PFSK-1 (cell line): ENCODE measurements around the gene ACD.

Experiments
- FOXP2 ChIP-seq: optimal IDR thresholded peaks from 2 replicates; pipeline ENCODE3; 2011; ENCODE audit warnings: borderline replicate concordance, control low read depth, inconsistent platforms; ENCODE audit not compliant: insufficient read depth; ENCODE audit errors: extremely low read length, extremely low read depth
- POLR2AphosphoS5 ChIP-seq: IDR thresholded peaks from 2 replicates; pipeline ENCODE4 v1.6.1; 2012; ENCODE audit warnings: low read depth, mild to moderate bottlenecking, control low read depth, low read length, moderate library complexity
- SIN3A ChIP-seq: IDR thresholded peaks from 2 replicates; pipeline ENCODE4 v1.6.1; 2012; ENCODE audit warnings: mild to moderate bottlenecking, low read length, moderate library complexity, borderline replicate concordance; ENCODE audit not compliant: insufficient read depth
- TAF1 ChIP-seq: IDR thresholded peaks from 2 replicates; pipeline ENCODE4 v1.6.1; 2012; ENCODE audit warnings: low read length, control low read depth, borderline replicate concordance; ENCODE audit not compliant: insufficient read depth
- TF ChIP-seq, protein P1 (sequence below), 2 experiments: IDR thresholded peaks; 2 replicates each; pipeline versions ENCODE4 v1.6.1 to v1.8.0; 2011 to 2012; ENCODE audit warnings: low read depth in 2 of 2, low read length in 2 of 2, control low read depth in 1 of 2, inconsistent platforms in 1 of 2, mild to moderate bottlenecking in 1 of 2, moderate library complexity in 1 of 2; ENCODE audit not compliant: insufficient read depth in 1 of 2

Gene ACD

DNA sequence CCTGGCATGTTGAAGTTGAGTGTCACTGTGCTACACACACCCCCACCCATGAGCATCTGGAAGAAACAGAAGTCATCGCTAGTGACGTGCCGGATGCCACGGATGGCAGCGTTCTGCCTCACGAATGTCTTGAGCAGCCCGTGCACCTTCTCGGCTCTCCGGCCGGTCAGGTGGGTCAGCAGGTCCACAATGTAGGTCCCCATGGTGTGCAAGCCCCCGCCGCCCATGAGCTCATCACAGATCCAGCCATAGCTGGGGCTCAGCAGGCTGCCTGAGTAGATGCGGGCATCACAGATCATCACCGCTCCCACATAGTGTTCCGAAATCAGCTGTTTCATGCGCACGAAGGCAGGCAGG lies 15.5 kb upstream of the ACD start:
- no peak for TF ChIP-seq SIN3A

- TF ChIP-seq SIN3A, result no peak
- no peak for TF ChIP-seq FOXP2
- no peak for TF ChIP-seq POLR2AphosphoS5
- no peak for TF ChIP-seq TAF1
- TF ChIP-seq, protein P1, sequence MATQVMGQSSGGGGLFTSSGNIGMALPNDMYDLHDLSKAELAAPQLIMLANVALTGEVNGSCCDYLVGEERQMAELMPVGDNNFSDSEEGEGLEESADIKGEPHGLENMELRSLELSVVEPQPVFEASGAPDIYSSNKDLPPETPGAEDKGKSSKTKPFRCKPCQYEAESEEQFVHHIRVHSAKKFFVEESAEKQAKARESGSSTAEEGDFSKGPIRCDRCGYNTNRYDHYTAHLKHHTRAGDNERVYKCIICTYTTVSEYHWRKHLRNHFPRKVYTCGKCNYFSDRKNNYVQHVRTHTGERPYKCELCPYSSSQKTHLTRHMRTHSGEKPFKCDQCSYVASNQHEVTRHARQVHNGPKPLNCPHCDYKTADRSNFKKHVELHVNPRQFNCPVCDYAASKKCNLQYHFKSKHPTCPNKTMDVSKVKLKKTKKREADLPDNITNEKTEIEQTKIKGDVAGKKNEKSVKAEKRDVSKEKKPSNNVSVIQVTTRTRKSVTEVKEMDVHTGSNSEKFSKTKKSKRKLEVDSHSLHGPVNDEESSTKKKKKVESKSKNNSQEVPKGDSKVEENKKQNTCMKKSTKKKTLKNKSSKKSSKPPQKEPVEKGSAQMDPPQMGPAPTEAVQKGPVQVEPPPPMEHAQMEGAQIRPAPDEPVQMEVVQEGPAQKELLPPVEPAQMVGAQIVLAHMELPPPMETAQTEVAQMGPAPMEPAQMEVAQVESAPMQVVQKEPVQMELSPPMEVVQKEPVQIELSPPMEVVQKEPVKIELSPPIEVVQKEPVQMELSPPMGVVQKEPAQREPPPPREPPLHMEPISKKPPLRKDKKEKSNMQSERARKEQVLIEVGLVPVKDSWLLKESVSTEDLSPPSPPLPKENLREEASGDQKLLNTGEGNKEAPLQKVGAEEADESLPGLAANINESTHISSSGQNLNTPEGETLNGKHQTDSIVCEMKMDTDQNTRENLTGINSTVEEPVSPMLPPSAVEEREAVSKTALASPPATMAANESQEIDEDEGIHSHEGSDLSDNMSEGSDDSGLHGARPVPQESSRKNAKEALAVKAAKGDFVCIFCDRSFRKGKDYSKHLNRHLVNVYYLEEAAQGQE (IDR thresholded peaks at IDR 0.05; ENCODE audit: insufficient read depth in 1 of 2, low read depth in 2 of 2, low read length in 2 of 2), result no peak
Measured at GRCh38 chr16:67674851-67675578, 15.0 kb upstream of the ACD start.

DNA sequence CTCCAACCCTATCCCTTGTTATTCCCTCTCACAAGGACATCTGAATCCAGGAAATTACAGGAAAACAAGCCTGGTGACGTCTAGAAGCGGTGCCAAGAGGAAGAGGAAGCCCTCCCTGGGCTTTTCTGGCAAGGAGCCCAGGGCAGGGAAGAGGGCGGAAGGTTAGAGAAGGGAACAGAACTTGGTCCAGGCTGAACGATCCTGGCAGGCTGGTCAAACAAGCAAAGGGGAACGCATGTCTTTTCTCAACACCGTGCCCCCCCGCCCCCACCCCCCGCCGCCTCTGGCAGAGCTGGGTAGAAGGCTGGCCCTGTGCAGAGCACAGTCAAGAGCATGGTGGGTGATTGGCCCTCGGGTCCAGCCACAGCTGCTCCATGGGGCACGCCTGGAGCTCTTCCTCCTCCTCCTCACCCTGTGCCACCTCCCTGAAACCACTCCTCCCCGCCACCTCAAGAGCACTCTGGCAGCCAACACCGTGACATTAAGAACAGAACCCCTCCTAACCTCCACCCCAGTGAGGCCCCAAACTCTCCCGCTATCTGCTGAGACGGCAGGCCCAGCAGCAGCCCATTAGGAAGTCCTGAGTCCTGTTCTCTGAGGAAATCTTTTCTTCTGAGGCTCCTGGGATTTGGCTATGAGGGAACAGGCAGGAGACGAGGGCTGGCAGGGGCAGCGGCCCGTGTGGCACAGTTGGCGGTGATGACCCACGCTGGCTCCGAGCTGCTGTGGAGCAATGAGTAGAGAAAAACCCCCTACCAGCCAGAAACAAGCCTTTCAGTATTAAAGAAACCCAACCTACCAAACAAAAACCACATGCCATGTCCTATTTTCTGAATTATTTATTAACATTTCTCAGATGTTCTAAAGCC lies 13.9 kb upstream of the ACD start:
- no peak for TF ChIP-seq TAF1
- TF ChIP-seq FOXP2, result no peak
- TF ChIP-seq POLR2AphosphoS5, result no peak
- TF ChIP-seq SIN3A, result 0 out of 2 replicates have a peak, but pooled peaks have one; percentile 34
- TF ChIP-seq, protein P1 (IDR thresholded peaks at IDR 0.05; ENCODE audit: insufficient read depth in 1 of 2, low read depth in 2 of 2, low read length in 2 of 2), result no peak

DNA sequence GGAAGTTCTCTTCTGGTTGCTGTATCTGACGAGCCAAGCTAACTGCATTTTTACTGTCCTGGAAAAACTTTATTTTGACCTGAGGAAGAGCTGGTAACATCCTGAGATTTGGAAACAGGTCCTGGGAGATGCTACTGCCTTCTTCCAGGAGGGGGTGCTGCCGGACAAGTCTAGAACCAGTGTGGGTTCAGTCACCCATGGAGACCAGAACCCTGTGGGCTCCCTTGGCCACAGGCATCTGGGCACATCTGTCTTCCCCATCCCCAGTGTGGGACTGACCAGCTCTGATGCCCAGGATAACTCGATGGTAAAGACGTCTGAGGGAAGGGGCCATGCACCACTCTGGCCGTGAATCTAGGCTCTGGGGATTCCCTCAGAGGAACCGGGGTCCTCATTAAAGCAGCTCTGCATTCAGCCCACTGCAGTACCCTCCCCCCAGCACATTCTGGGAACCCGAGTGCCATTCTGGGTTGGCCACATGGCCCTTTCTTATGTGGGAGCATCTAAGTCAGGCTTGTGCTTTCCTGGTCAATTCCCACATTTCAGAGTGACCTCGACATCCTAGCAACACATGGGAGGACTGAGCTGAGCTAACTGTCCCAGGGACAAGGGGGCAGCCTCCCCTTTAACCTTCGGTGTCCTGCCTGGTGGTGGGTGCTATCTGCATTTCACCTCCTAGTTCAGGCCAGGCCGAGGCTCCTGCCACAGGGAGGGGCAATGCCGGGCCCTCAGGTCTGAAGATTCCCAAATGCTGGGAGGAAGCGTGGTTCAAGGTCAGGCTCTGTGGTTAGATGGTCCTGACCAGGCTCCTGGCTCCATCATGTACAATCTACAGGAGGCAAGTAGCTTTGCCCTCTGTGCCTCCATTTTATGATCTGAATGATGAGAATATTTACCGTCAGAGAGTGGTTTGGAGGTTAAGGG lies 12.9 kb upstream of the ACD start:
- TF ChIP-seq POLR2AphosphoS5, result no peak
- no peak for TF ChIP-seq TAF1
- no peak for TF ChIP-seq FOXP2
- TF ChIP-seq, protein P1 (IDR thresholded peaks at IDR 0.05; ENCODE audit: insufficient read depth in 1 of 2, low read depth in 2 of 2, low read length in 2 of 2), result no peak
- TF ChIP-seq SIN3A, result no peak

DNA sequence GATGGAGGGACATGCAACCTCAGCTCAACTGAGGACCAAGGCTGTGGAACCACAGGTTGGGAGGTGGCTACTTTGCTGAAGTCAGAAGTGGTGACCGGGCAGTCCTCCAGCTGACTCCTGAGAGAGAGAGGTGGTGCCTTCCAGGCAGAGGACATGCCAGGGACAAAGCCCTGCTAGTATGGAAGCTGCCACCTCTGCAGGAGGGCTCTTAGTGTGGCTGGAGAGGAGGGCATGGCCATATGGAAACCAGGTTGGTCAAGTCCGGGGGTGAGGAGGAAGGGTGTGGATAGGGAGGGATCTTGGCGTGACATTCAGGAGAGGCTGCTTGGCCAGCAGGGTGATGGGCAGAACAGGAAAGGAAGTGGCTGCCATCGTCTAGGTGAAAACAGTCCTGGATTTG lies 12.2 kb upstream of the ACD start:
- TF ChIP-seq, protein P1 (IDR thresholded peaks at IDR 0.05; ENCODE audit: insufficient read depth in 1 of 2, low read depth in 2 of 2, low read length in 2 of 2), result no peak
- no peak for TF ChIP-seq FOXP2
- no peak for TF ChIP-seq POLR2AphosphoS5
- no peak for TF ChIP-seq TAF1
- TF ChIP-seq SIN3A, result no peak
